ENCODE measurements around the gene MCTP1.

GRCh38 chr5:95081500-95081960, 203.4 kb downstream of the MCTP1 start:
- TF ChIP-seq EZH2 (IDR thresholded peaks at IDR 0.05; ENCODE audit: borderline replicate concordance, control insufficient read depth, low read depth, low read length) = no peak
- TF ChIP-seq NFXL1 (IDR thresholded peaks at IDR 0.05; ENCODE audit: borderline replicate concordance) = no peak
- TF ChIP-seq CTCF (IDR thresholded peaks at IDR 0.05 in 2 of 3, conservative IDR thresholded peaks at IDR 0.05 in 1 of 3; ENCODE audit: control insufficient read depth in 2 of 3, extremely low read depth in 1 of 3, insufficient read depth in 1 of 3, low read depth in 3 of 3, low read length in 3 of 3) = no peak
- peak; percentile 12; the same call in 1 of the 2 replicates for TF ChIP-seq EED (IDR thresholded peaks at IDR 0.05; ENCODE audit: low read depth)
- peak; percentile 26 to 55; a peak in 2 of 4 replicates for TF ChIP-seq EP300 (IDR thresholded peaks at IDR 0.05; ENCODE audit: borderline replicate concordance in 1 of 2, control insufficient read depth in 1 of 2, low read depth in 2 of 2, low read length in 2 of 2)
- no peak for TF ChIP-seq ZNF207 (IDR thresholded peaks at IDR 0.05; ENCODE audit: borderline replicate concordance)
- no peak for TF ChIP-seq MAX (IDR thresholded peaks at IDR 0.05; ENCODE audit: low read depth, low read length)
- peak; percentile 67; the same call in 1 of the 2 replicates for TF ChIP-seq NBN (IDR thresholded peaks at IDR 0.05)

Data from GM12878 (cell line).